HCT116 (cell line): ENCODE data around the gene ADARB2. TPM values are rescaled to one million over a fixed set of nuclear protein-coding genes. Genes with fewer than 3 reads are reported as not detected.

ENCODE experiments used
- ATAC-seq: fragments of 200-7000 bp; cut with Tn5 transposase; 2 replicates; pipeline ENCODE4 v1.9.1; 2020; ENCODE audit warnings: mild to moderate bottlenecking, moderate library complexity
- BruUV-seq: library from RNA; stranded (reverse); fragments of 400-500 nt; replicated peaks from 2 replicates; lab custom pipeline; 2021; lab: Mats Ljungman, UMichigan
- CTCF ChIA-PET: fragments of 300-600 bp; sonication (Branson Sonifier 250); formaldehyde crosslinking; loops from one replicate; lab custom pipeline; 2021; ENCODE audit warnings: antibody characterized with exemption; lab: Charles Lee
- POLR2A ChIA-PET: fragments of 300-600, 350-600 bp; sonication (Branson Sonifier 250); formaldehyde crosslinking; loops from one replicate; lab custom pipeline; 2021; ENCODE audit warnings: antibody characterized with exemption; lab: Charles Lee
- RAD21 ChIA-PET, 2 experiments: fragments of 300-600 bp; sonication (Branson Sonifier 250); formaldehyde crosslinking; loops; one replicate each; lab custom pipeline; 2023; ENCODE audit warnings: low total read pairs in 2 of 2; ENCODE audit not compliant: uncharacterized antibody in 2 of 2, unreplicated experiment in 2 of 2, low non-redundant PET in 1 of 2; lab: Charles Lee
- DNase-seq: peaks from one replicate; pipeline ENCODE4 v3.0.0-alpha.2; 2010; ENCODE audit warnings: low read depth, low spot score
- H2AFZ ChIP-seq: fragments of 200-600 bp; shearing (Covaris generic), sonication (generic); 2 replicates; pipeline ENCODE4 v1.6.1; 2017; ENCODE audit warnings: low read depth, mixed run types, mixed read lengths, antibody characterized with exemption, low read length; ENCODE audit not compliant: poor library complexity, severe bottlenecking
- H3K27ac ChIP-seq: 2 replicates; pipeline ENCODE4 v1.5.1; 2012; ENCODE audit warnings: low read depth, low read length
- H3K27me3 ChIP-seq: fragments of 200-600 bp; sonication (generic); 2 replicates; pipeline ENCODE4 v1.6.1; 2016; ENCODE audit warnings: mixed run types, low read length, mixed read lengths; ENCODE audit not compliant: insufficient read depth
- H3K36me3 ChIP-seq, 2 experiments: fragments of 200-500 bp in 1 of 2; fragments of 200-600 bp in 1 of 2; sonication (Bioruptor generic) in 1 of 2; sonication (generic) in 1 of 2; 2 replicates each; pipeline versions ENCODE4 v1.5.1 to v1.6.1; 2014 to 2016; ENCODE audit warnings: low read length in 2 of 2, inconsistent platforms in 1 of 2, mixed read lengths in 1 of 2, mixed run types in 1 of 2; ENCODE audit not compliant: insufficient read depth in 2 of 2, control insufficient read depth in 1 of 2
- H3K4me1 ChIP-seq, 2 experiments: fragments of 200-600 bp in 1 of 2; sonication (generic) in 1 of 2; 2 replicates each; pipeline versions ENCODE4 v1.5.1 to v1.6.1; 2012 to 2017; ENCODE audit warnings: low read length in 2 of 2, inconsistent platforms in 1 of 2, mild to moderate bottlenecking in 1 of 2, mixed read lengths in 1 of 2, mixed run types in 1 of 2, moderate library complexity in 1 of 2; ENCODE audit not compliant: insufficient read depth in 2 of 2, control insufficient read depth in 1 of 2
- H3K4me2 ChIP-seq: fragments of 200-600 bp; sonication (generic); 2 replicates; pipeline ENCODE4 v1.6.1; 2017; ENCODE audit warnings: mixed run types, low read length, mixed read lengths
- H3K4me3 ChIP-seq, 2 experiments: fragments of 200-600 bp in 1 of 2; sonication (generic) in 1 of 2; replicated peaks in 1 of 2; 2 replicates each; pipeline ENCODE4 v1.5.1; 2011 to 2016; ENCODE audit warnings: low read length in 2 of 2, control low read depth in 1 of 2, low read depth in 1 of 2, mild to moderate bottlenecking in 1 of 2, mixed read lengths in 1 of 2, mixed run types in 1 of 2
- H3K79me2 ChIP-seq: fragments of 200-600 bp; sonication (generic); 2 replicates; pipeline ENCODE4 v1.6.1; 2017; ENCODE audit warnings: mild to moderate bottlenecking, mixed run types, low read length, moderate library complexity, mixed read lengths; ENCODE audit not compliant: insufficient read depth
- H3K9ac ChIP-seq: fragments of 200-600 bp; sonication (generic); 2 replicates; pipeline ENCODE4 v1.6.1; 2016; ENCODE audit warnings: low read length, mixed read lengths
- H3K9me2 ChIP-seq: fragments of 200-600 bp; sonication (generic), shearing (Covaris generic); 2 replicates; pipeline ENCODE4 v1.6.1; 2017; ENCODE audit warnings: mixed run types, mild to moderate bottlenecking, moderate library complexity; ENCODE audit not compliant: insufficient read depth
- H3K9me3 ChIP-seq, 2 experiments: fragments of 200-500 bp in 1 of 2; fragments of 200-600 bp in 1 of 2; sonication (Bioruptor generic) in 1 of 2; sonication (generic) in 1 of 2; 2 replicates each; pipeline ENCODE4 v1.6.1; 2014 to 2017; ENCODE audit warnings: low read length in 2 of 2, mixed read lengths in 2 of 2, inconsistent platforms in 1 of 2, low read depth in 1 of 2, mild to moderate bottlenecking in 1 of 2, mixed run types in 1 of 2, moderate library complexity in 1 of 2; ENCODE audit not compliant: control insufficient read depth in 1 of 2, insufficient read depth in 1 of 2
- H4K20me1 ChIP-seq: fragments of 200-600 bp; sonication (generic), shearing (Covaris generic); 2 replicates; pipeline ENCODE4 v1.6.1; 2017; ENCODE audit warnings: mixed run types, mild to moderate bottlenecking, moderate library complexity; ENCODE audit not compliant: insufficient read depth
- ATF3 ChIP-seq: IDR thresholded peaks from 2 replicates; pipeline ENCODE4 v1.6.1; 2012
- CBX3 ChIP-seq: IDR thresholded peaks from 2 replicates; pipeline ENCODE4 v1.6.1; 2012; ENCODE audit warnings: low read depth
- CTCF ChIP-seq, 3 experiments: fragments of 200-600 bp in 1 of 3; sonication (generic) in 1 of 3; IDR thresholded peaks in 2 of 3; conservative IDR thresholded peaks in 1 of 3; 2 replicates each; pipeline ENCODE4 v1.5.1; 2012 to 2017; ENCODE audit warnings: low read depth in 2 of 3, low read length in 2 of 3, antibody characterized with exemption in 1 of 3, borderline replicate concordance in 1 of 3, control low read depth in 1 of 3, mild to moderate bottlenecking in 1 of 3, mixed read lengths in 1 of 3, mixed run types in 1 of 3, moderate library complexity in 1 of 3; ENCODE audit not compliant: insufficient read depth in 1 of 3
- EZH2 ChIP-seq: fragments of 200-600 bp; sonication (generic); IDR thresholded peaks from 2 replicates; pipeline ENCODE4 v1.6.1; 2017; ENCODE audit warnings: antibody characterized with exemption, mixed run types
- EZH2phosphoT487 ChIP-seq: fragments of 200-600 bp; IDR thresholded peaks from 2 replicates; pipeline ENCODE4 v1.6.1; 2018; ENCODE audit warnings: antibody characterized with exemption, borderline replicate concordance
- FOSL1 ChIP-seq: IDR thresholded peaks from 2 replicates; pipeline ENCODE4 v1.6.1; 2012; ENCODE audit warnings: low read depth
- JUND ChIP-seq: IDR thresholded peaks from 2 replicates; pipeline ENCODE4 v1.6.1; 2012
- MAX ChIP-seq: IDR thresholded peaks from 2 replicates; pipeline ENCODE4 v1.6.1; 2012
- POLR2AphosphoS5 ChIP-seq: IDR thresholded peaks from 2 replicates; pipeline ENCODE4 v1.6.1; 2011; ENCODE audit warnings: mild to moderate bottlenecking, low read depth, low read length, moderate library complexity
- RAD21 ChIP-seq: IDR thresholded peaks from 2 replicates; pipeline ENCODE4 v1.6.1; 2012; ENCODE audit warnings: low read depth, mild to moderate bottlenecking
- SIN3A ChIP-seq: IDR thresholded peaks from 2 replicates; pipeline ENCODE4 v1.6.1; 2012; ENCODE audit warnings: low read depth
- SRF ChIP-seq: IDR thresholded peaks from 2 replicates; pipeline ENCODE4 v1.6.1; 2012; ENCODE audit warnings: low read depth
- YY1 ChIP-seq: IDR thresholded peaks from 2 replicates; pipeline ENCODE4 v1.6.1; 2011; ENCODE audit warnings: low read length, low read depth, moderate library complexity, mild to moderate bottlenecking; ENCODE audit not compliant: insufficient replicate concordance; ENCODE audit errors: extremely low read depth
- ZFX ChIP-seq: fragments of 450-650 bp; IDR thresholded peaks from 2 replicates; pipeline ENCODE4 v1.6.1; 2017
- intact Hi-C: fragments of 100-400 bp; cut with micrococcal nuclease; formaldehyde crosslinking; loops from 2 replicates; pipeline ENCODE4 v1.10.0; 2022
- total RNA-seq: library from RNA; stranded (reverse); gene quantifications from one replicate; pipeline ENCODE4 v1.2.1, GENCODE V29; 2021; ENCODE audit not compliant: unreplicated experiment

The ADARB2 gene
- total RNA-seq, 1 experiment from 2014 or later, result not detected

- H4K20me1 ChIP-seq, result no peaks in the 10 kb centered on the region
- intact Hi-C loops, result no loop called here
- no TSS peak for BruUV-seq
- ChIA-PET RAD21 (no interaction called here), CTCF (no interaction called here), POLR2A (no interaction called here)
- no peaks in the 10 kb centered on the region for H3K4me1 ChIP-seq
- no peaks in the 10 kb centered on the region for H3K79me2 ChIP-seq
- no peak for ATAC-seq
- H3K9me3 ChIP-seq, result no peaks in the 10 kb centered on the region
- no peaks in the 10 kb centered on the region for H3K9me2 ChIP-seq
- no peak for DNase-seq
- TF ChIP-seq ZFX (no peak), ATF3 (no peak), POLR2AphosphoS5 (no peak), CTCF (IDR thresholded peaks at IDR 0.05 in 2 of 3, conservative IDR thresholded peaks at IDR 0.05 in 1 of 3; ENCODE audit: borderline replicate concordance in 1 of 3, insufficient read depth in 1 of 3, low read depth in 2 of 3, low read length in 2 of 3) (no peak), SRF (no peak), EZH2phosphoT487 (no peak), SIN3A (no peak), CBX3 (no peak), YY1 (no peak), JUND (no peak), RAD21 (no peak), EZH2 (no peak), MAX (no peak), FOSL1 (no peak)
- H2AFZ ChIP-seq, result no peak overlapping the region
- no peak overlapping the region for H3K4me3 ChIP-seq
- H3K36me3 ChIP-seq, result no peaks in the 10 kb centered on the region
- no peak overlapping the region for H3K9ac ChIP-seq
- no peak overlapping the region for H3K4me2 ChIP-seq
- peaks cover 16% of the 10 kb centered on the region for H3K27me3 ChIP-seq
- H3K27ac ChIP-seq, result no peak overlapping the region
Observed at GRCh38 chr10:1413256-1413655, 324.1 kb downstream of the ADARB2 start.
